ENCODE results near the gene ANK3. TPM values are rescaled to one million over a fixed set of nuclear protein-coding genes. Genes with fewer than 3 reads are reported as not detected.

The ANK3 gene
- total RNA-seq, 1 experiment from 2014 or later, result 9.6 TPM

DNA sequence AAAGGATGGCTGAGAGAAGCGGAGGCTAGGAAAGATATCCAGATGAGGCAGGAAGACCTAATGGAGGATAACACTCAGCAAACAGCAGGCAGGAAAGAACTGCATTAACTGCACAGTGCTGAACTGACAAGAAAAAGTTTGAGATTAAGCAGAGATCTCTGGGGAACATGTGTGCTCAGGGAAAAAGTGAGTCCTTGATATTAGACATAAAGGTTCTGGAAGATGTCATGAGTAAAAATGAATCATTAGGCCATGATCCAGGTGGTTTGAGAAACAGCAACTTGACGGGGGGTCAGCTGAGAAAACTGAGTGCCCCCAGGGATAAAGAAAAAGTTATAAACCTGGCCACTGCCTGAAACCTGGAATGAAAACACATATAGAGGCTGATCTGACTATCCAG is 27.3 kb upstream of the ANK3 start:
- no peak for DNase-seq (ENCODE audit: low spot score)
- in situ Hi-C loops (cut with HindIII; ENCODE audit: low sequenced_read_pairs), result no loop called here

DNA sequence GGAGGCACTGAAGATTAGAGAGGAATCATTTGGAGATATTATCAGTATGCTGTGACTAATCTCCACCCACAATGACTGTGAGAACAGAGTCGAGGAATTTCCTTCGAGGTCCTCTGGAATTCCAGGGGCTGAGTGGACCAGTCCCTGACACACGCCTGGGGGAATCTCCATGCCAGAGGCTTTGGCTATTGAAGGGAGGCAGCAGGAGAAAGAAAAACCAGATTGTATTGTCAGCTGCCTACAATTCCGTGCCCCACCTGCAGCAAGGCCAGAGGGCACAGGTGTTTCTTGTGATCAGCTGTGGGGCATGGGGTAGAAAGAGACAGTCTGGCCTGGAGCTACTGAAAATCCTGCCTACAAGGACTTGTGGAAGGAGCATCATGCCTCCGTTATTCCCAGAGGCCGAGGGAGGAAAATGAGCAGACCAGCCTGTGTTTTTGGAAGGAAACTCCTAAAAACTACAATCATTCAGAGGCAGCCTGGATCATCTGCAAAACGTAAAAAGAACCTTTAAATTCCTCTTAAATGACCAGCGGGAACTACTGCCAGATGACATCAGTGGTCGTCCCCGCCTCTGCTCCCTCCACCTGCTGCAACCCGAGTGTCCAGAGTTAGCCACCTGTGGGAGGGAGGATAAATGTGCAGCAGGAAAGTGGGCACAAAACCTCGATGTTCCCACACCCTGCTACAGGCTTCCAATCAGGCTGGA is 25.4 kb upstream of the ANK3 start:
- DNase-seq (ENCODE audit: low spot score), result no peak
- in situ Hi-C loops (cut with HindIII; ENCODE audit: low sequenced_read_pairs), result no loop called here

DNA sequence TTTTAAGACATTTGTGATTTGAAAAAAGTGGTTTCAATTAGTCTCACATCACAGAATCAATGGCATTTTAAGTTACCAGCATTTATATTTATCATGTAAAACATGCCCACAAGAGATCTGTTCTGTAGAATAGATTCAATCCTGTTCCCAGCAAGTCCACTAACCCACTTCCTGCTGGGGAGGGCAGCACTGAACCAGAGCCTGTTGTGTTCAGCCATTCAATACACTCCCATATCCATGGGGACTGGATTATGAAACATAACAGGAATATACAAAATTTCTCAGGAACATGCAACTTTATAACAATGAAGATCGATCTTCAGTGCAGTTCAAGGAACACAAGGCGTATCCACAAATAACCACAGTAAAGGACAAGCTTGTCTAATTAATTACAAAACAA is 24.4 kb upstream of the ANK3 start:
- in situ Hi-C loops (cut with HindIII; ENCODE audit: low sequenced_read_pairs), result no loop called here
- DNase-seq (ENCODE audit: low spot score), result no peak

DNA sequence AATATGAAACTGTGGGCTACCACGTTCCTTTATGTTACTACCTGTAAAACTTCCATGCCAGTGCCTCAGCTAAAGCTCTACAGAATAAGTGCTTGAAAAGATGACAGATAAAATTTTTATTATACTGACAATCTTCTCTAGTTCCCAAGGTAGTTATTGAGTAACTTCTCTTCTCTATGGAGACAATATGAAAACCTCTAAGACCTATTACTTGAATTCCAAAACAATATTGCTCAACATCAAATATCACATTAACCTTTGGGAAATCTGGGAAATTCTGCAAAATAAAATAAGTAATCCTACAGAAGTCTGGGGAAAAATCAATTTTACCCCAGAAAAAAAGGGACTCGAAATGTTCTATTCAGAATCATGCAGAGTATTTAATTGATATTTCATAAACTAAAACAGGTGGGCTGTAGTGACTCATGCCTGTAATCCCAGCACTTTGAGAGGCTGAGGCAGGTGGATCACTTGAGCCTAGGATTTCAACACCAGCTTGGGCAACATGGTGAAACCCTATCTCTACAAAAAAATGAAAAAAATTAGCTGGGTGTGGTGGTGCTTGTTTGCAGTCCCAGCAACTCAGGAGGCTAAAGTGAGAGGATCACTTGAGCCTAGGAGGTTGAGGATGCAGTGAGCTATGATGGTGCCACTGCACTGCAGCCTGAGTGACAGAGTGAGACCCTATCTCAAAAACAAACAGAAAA is 23.8 kb upstream of the ANK3 start:
- in situ Hi-C loops (cut with HindIII; ENCODE audit: low sequenced_read_pairs), result no loop called here

DNA sequence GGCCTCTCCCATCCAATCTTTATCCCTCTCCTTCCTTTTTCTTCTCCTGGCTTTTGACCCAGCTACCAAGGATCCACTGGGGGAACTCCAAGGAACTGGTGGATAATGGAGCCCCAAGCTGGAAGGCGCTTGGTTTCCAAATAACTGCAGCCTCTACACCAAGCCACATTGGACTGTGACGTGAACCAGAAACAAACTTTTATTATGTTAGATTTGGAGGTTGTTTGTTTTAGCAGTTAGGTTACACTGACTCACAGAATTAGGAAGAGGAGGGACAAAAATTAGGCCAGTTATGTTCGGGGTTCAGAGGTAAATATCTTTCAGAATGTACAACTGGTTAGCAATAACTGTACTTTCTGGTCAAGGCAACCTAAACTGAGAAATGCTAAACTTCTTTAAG is 21.3 kb upstream of the ANK3 start:
- in situ Hi-C loops (cut with HindIII; ENCODE audit: low sequenced_read_pairs), result no loop called here
- DNase-seq (ENCODE audit: low spot score), result no peak

More for the DNA sequence above, 23.8 kb upstream of the ANK3 start:
- DNase-seq (ENCODE audit: low spot score), result no peak

DNA sequence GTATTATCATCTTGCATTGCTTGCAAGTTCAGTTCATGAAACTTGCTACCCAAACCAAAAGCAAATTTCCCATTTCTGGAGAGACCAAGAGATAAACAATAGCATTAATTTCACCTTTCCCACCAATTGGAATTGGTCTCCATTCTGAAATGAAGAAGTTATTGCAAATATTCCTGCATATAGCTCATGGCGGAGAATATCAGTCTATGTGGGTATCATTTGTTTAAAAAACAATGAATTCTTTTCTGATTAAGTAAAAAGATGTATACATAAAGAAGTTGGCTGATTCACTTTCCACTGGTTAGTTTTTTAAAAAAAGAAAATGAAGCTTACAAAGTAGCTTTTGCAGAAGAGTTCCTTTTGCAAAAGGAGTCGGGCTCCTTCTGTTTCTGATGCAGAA is 19.5 kb upstream of the ANK3 start:
- DNase-seq (ENCODE audit: low spot score), result no peak
- in situ Hi-C loops (cut with HindIII; ENCODE audit: low sequenced_read_pairs), result no loop called here

DNA sequence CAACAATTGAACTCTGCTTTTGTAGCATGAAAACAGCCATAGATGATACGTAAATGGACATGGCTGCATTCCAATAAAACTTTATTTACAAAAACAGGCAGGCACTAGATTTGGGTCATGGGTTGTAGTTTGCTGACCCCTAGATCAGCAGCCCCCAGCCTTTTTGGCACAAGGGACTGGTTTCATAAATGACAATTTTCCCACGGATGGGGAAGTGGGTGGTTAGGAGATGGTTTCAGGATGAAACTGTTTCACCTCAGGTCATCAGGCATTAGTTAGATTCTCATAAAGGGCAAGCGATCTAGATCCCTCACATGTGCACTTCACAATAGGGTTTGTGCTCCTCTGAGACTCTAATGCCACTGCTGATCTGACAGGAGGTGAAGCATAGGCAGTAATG is 16.5 kb upstream of the ANK3 start:
- in situ Hi-C loops (cut with HindIII; ENCODE audit: low sequenced_read_pairs), result no loop called here

DNA sequence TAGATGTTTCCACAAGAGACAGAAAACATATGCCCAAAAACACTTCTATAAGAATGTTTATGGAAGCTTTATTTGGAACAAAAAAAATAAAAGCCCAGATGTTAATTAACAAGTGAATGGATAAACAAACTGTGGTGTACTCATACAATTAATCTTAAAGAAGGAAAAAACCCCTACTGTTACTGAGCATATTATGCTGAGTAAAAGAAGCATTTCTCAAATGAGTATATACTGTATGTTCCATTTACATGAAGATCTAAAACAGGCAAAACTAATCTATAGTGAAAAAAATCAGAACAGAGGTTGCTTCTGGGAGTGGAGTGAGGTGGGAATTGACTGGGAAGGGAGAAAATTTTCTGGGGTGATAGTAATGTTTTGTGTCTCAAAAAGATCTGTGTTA is 15.5 kb upstream of the ANK3 start:
- in situ Hi-C loops (cut with HindIII; ENCODE audit: low sequenced_read_pairs), result no loop called here
- no peak for DNase-seq (ENCODE audit: low spot score)

More for the DNA sequence above, 16.5 kb upstream of the ANK3 start:
- DNase-seq (ENCODE audit: low spot score), result no peak

DNA sequence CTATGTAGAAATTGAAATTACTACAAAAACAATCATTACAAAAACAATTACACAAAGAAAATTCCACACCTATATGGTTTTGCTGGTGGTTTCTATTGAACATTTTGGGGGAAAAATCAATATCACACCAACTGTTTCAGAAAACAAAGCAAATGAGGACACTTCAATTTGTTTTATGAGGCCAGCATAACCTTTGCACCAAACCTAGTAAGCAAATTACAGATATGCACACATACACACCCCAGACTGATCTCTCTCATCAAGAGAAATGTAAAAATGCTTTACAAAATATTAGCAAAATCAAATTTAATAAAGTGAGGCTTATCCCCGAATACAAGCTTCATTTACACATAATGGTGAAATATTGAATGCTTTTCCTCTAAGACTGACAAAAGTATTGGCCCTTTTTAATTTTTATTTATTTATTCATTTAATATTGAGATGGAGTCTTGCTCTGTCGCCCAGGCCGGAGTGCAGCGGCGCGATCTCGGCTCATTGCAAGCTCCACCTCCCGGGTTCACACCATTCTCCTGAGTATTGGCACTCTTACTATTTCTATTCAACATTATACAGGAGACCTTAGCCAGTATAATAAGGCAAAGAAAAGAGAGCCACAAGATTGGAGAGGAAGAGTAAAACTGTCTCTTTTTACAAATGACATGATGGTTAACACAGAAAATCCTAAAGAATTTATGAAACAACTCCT is 13.6 kb upstream of the ANK3 start:
- no peak for DNase-seq (ENCODE audit: low spot score)
- in situ Hi-C loops (cut with HindIII; ENCODE audit: low sequenced_read_pairs), result no loop called here

DNA sequence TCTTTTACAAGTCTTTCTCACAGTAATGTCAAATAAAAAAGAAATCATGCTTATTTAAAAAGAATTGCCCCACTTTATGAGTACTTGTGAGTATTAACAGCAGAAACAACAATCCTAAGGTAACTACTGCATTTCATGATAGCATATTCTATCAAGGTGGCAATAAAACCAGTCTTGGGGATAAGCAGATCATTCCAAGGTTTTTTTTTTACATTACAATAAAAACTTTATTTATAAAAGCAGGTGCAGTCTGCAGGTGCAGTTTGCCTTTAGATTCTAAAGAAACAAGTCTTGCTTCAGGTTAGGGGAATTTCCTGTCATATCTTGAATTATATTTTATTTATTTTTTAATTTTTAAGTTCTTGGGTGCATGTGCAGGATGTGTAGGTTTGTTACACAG is 10.7 kb upstream of the ANK3 start:
- in situ Hi-C loops (cut with HindIII; ENCODE audit: low sequenced_read_pairs), result no loop called here
- peak; percentile 37 for DNase-seq (ENCODE audit: low spot score)

DNA sequence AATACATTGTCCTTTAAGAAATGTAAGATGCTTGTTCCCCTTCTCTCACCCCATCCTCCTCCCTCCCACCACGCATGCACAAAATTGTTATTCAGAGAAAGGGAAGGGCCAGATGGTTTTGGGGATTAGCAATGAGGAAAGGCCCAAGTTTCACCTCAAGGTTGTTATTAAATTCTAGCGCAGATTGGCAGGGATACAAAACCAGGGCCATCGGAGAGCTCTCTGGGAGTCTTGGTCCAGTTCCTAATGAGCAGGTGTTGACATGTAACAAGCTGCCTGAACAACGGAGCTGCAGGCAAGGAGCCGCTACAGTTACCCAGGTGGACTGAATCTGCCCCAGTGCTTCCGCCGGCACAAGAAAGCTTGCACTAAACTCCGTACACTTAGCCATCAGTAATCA is 9.7 kb upstream of the ANK3 start:
- DNase-seq (ENCODE audit: low spot score), result peak; percentile 99
- in situ Hi-C loops (cut with HindIII; ENCODE audit: low sequenced_read_pairs), result no loop called here

DNA sequence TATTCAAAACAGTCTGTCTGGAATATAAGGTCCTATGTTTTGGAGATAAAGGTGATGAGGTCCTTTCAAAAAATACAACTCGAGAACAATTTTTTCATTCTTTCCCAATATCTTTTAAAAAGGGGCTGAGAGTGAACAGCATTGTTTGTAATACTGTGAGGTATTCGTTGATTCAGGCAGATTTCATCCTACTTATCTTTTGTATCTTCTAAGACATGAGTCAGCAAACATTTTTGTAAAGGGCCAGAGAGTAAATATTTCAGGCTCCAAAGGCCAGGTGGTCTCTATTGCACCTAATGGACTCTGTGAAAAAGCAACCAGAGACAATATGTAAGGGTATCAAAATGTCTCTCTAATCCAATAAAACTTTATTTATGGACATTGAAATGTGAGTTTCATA is 8.1 kb upstream of the ANK3 start:
- in situ Hi-C loops (cut with HindIII; ENCODE audit: low sequenced_read_pairs), result no loop called here
- no peak for DNase-seq (ENCODE audit: low spot score)

DNA sequence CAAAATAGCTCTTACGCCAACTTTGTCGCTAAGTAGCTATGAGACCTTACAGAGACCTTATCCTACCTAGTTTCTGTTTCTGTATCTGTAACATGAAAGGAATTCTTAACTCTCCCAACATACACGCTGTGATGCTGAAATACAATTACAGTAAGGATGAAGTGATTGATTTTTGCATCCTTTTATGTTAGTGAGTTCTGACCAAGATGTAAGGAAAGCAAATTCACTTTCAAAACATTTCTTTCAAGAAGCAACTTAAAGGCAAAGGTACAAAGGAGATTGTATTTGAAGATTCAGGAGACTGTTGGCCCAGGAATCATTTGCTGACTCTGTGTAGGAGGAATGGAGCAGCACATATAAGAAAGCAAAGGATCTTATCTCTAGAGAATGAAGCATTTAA is 7.1 kb upstream of the ANK3 start:
- in situ Hi-C loops (cut with HindIII; ENCODE audit: low sequenced_read_pairs), result no loop called here
- DNase-seq (ENCODE audit: low spot score), result peak; percentile 67

DNA sequence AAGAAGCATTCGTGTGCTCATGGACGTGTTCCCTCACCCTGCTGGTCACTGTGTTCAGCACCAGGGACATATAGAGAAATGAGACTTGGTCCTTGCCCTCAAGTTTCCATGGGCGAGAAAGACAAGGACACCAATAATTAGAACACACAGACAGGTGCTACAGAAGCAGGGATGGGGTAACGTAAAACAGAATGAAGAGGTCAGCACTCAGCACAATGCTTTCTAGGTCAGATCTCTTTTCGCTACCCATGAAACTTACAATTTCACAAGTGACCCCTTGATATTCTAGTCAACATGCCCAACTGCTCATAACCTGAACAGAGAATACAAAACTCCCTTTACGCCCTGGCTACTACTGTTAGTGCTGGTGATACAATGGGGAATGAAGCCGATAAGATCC is 6.0 kb upstream of the ANK3 start:
- DNase-seq (ENCODE audit: low spot score), result peak; percentile 63
- in situ Hi-C loops (cut with HindIII; ENCODE audit: low sequenced_read_pairs), result no loop called here

DNA sequence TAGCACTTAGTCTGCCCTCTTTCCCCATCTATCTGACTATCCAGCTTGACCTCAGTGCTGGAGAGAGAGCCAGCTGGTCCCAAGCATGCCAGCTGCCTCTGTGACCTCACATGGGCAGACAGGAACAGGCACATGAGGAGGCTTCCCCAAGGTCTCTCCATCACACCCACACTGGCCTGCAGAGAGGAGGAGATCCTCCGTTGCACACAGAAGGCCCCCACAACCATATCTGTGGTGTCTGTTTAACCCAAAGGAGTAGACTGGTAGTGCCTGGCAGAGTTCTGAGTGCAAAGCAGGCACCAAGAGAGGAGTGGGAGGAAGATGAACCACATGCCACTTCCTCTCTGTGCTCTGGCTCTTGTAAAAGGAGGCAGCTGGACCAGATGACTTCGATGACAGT is 4.8 kb upstream of the ANK3 start:
- DNase-seq (ENCODE audit: low spot score), result peak; percentile 63
- in situ Hi-C loops (cut with HindIII; ENCODE audit: low sequenced_read_pairs), result no loop called here

DNA sequence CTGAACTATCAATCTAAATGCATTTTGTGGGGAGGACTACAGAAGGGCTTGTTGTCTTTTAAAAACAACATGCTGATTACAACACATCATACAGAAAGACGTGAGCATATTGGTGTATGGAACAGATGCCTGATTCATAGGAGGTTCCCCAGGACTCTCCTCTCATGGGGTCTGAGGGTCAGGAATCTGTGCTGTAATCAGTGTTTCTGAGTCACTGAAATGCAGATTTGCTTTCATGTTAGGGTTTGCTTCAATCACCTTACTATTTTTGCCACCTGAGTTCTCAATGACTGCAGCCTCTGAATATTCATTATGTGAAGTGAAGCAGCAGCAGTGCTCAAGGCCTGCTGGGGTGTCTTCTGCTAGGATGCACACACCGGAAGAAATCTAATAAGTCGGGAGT is 550 bp upstream of the ANK3 start:
- DNase-seq (ENCODE audit: low spot score), result peak; percentile 90
- in situ Hi-C loops (cut with HindIII; ENCODE audit: low sequenced_read_pairs), result no loop called here

DNA sequence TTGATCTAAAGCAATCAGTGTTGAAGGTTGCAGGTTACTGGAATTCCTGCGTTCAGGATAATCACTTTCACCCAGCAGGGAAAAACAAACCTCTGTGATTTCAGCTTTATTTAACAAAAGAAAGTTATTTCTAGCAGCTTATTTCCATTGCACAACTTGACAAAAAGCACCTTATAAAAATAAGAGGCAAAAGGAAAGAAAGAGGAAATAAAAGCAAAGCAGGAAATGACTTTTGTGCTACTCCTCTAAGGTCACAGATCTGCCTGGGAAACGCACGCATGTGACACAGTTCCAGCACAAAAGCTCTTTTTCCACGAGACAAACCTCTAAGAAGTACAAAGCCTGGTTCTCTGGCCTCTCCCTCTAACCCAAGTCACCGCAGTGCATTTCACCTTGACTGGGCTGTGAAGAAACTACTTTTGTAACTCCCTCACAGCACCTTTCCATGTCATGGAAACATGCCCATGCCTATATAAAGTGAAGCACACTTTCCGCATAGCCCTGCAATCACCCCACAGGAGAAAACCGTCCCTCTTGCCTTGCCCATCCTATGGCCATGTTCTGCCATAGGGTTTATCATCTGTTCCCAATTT is 870 bp downstream of the ANK3 start:
- peak; percentile 83 for DNase-seq (ENCODE audit: low spot score)
- in situ Hi-C loops (cut with HindIII; ENCODE audit: low sequenced_read_pairs), result no loop called here

DNA sequence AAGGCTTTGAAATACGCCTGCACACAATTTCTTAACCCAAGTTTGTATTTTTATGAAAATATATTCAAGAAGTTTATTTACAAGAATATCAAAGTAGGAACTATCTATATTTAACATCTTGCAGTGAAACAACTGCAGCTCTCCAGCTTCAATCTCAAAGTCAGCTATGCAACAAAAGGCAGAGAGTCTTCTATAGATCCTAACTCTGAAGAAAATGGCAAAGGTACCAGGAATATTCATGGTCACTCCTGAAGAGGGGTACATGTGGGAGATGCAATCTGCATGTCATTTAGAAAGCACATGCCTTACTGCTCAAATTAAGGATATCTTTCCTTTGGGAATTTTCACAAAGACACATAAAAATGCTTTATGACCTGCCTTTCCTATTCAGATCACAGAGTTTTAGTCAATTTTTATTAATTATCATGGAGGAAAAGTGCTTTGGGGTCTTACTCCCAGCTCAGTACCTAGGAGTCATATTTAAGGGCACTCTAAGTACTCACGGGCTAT is 1.5 kb downstream of the ANK3 start:
- in situ Hi-C loops (cut with HindIII; ENCODE audit: low sequenced_read_pairs), result no loop called here
- DNase-seq (ENCODE audit: low spot score), result peak; percentile 63

DNA sequence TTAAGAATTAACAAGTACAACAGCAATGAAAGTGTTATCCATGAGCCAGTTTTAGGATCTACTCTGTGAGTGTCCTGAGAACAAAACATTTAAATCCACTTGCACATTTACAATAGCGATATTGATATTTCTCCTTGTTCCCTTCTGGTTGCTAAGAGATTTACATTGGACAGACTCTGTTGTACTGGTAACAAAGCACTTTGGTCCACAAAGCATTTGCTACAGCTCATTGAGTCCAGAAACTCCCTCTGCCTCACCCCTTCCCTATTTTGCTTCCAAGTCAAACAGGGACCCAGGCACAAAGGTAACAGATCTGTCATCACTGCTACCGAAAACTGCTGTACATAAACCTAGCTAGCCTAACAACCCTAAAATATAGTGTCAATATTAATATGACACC is 2.1 kb downstream of the ANK3 start:
- in situ Hi-C loops (cut with HindIII; ENCODE audit: low sequenced_read_pairs), result no loop called here
- peak; percentile 74 for DNase-seq (ENCODE audit: low spot score)

DNA sequence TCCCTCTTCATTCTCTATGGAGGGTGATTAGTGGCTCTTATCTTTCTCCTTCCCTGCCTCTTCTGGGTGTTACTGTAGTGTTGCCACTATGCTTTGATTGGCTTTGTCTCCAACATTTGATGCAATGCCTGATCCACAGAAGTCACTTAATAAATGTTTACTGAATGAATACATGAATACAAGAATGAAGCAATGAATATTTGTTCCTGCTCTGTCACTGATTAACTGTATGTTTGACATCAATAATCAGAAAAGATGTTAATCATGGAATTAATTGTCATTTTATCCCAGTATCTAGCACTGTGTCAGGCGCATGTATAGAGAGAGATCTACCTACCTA is 4.3 kb downstream of the ANK3 start:
- in situ Hi-C loops (cut with HindIII; ENCODE audit: low sequenced_read_pairs), result no loop called here
- DNase-seq (ENCODE audit: low spot score), result no peak

All from G401 (cell line).